ENCODE results near the gene RFXAP.

RFXAP gene

DNA sequence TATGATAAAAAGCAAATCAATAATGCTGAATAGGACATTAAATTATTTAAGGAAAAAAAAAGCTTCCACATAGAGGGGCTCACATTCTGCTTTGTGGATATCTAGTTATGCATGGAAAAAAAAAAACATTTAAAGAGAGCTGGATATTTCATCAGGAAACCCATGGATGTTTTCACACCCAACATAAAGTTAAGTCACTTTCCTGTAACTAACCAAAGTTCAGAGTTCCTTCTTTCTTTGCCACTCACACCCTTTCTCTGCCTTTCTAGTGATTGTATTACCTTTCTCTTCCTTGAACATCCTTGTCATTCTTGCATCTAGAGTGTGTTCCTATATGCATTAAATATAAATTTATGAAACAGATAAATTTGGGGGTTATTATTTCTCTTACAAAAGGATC is 47.2 kb downstream of the RFXAP start:
- DNase-seq (ENCODE audit: low spot score) = no peak

DNA sequence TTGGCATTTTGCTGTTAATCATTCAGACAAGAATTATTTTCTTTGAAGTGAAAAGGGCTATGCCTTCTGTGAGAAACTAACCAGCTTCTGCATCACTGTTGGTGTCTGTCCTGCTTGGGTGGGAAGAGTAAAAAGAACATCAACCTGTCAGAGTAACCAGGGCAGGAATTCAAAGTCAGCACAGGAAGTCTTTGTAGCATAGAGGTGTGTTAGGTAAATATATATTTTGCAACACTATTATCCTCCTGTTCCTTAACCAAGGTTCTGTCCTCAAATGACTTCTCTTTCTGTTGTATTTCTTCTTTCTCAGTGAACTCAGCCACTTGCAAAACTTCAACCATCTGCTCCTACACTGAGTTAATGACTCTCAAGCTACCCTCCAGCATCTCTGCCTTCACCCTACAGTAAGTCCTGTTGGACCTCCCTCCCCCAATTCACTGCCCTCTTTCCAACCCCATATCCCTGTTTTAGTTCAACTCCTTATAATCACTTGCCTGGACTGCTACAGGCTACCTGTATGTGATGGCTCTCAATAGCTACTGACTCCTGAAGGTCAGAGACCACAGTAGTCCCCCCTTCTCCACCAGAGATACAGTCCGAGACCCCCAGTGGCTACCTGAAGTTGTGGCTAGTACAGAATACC is 51.1 kb downstream of the RFXAP start:
- no peak for DNase-seq (ENCODE audit: low spot score)

DNA sequence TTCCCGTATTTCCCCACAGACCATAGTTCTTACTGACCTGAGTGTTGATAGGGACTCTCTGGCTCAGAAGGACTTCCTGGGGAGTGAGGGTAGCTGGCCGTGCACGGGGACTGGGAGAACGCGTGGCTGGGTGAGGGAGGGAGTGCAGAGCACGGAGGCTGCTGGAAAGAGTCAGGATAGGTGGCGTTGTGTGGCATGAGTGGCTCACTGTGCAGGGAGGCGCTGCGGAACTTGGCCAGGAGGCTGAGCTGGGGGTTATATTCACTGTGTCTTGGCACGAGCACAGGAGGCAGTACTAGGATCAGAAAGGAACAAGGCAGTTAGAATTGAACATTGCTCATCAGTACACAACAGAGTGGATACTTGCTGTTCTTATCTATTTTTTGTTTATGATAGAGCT is 53.6 kb downstream of the RFXAP start:
- no peak for DNase-seq (ENCODE audit: low spot score)

DNA sequence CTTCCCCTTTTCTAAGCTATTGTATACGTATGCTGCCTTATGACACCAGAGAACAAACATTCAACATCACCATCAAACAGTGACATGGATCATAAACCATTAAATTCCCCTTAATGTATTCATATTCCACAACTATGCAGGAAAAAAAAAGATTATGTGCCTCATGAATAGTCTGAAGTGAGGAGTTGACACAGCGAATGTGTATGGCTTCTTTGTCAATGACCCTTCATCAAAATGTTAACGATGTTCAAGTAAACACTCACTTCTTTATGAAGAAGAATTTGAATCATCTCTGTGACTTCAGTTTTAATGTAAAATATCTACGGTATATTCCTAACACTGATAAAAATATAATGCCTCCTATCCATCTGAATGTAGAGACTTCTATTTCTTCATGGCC is 56.4 kb downstream of the RFXAP start:
- no peak for DNase-seq (ENCODE audit: low spot score)

DNA sequence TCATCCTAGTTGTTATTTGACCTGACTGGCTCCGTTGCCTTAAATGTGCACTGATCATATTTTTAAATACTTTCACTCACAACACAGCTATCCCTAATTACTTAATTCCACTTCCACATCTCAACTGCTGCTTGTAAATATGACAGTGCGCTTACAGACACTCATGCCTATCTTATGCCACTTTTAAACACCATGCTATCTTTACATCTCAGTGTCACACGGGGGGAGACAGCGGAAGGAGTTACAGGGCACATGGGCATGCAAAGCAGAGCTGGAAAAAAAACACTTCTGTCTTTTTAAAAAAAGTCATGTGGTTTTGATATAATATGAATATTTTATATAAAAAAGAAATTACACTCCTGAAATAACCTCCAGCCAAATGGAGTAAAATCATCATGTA is 56.9 kb downstream of the RFXAP start:
- DNase-seq (ENCODE audit: low spot score) = no peak

Data from AG08396 (cell line).